GM18868 (cell line): ENCODE data around the gene EPS8L3.
"Not testable (repeated sequence)": the region's sequence is repeated elsewhere in the genome, so short reads cannot be mapped to it uniquely, and the experiment has no call there.

ENCODE experiments used
- ATAC-seq: cut with Tn5 transposase; IDR thresholded peaks from one replicate; pipeline ENCODE4 v1.9.1; 2021; ENCODE audit warnings: mild to moderate bottlenecking, moderate library complexity; ENCODE audit not compliant: unreplicated experiment

The EPS8L3 gene

DNA sequence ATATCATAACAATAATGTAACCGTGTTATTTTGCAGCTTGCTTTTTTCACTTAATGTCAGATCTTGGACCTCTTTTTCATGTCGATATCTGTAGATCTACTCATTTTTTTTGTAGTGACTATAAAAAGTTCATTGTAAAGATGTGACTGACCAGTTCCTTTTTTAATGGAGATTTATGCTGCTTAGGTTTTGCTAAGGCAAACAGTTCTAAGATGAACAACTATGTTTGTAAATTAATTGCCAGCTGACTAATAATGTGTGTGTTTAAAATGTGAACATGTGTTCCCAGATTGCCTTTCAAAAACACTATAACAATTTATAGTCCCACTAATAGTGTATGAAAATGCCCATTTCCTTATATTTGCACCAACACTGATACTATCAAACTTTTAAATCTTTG lies 18.1 kb upstream of the EPS8L3 start:
- no peak for ATAC-seq

DNA sequence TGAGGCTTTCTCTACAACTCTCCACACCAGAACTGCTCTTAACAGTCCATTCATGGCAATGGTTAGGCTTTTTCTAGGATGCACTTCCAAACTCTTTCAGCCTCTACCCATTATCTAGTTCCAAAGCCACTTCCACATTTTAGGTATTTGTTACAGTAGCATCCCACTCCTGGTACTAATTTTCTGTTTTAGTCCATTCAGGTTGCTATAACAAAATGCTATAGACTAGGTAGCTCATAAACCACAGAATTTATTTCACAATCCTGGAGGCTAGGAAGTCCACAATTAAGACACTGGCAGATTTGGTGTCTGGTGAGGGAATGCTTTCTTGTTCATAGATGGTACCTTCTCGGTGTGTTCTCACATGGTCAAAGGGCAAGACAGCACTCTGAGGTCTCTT lies 17.3 kb upstream of the EPS8L3 start:
- no peak for ATAC-seq

DNA sequence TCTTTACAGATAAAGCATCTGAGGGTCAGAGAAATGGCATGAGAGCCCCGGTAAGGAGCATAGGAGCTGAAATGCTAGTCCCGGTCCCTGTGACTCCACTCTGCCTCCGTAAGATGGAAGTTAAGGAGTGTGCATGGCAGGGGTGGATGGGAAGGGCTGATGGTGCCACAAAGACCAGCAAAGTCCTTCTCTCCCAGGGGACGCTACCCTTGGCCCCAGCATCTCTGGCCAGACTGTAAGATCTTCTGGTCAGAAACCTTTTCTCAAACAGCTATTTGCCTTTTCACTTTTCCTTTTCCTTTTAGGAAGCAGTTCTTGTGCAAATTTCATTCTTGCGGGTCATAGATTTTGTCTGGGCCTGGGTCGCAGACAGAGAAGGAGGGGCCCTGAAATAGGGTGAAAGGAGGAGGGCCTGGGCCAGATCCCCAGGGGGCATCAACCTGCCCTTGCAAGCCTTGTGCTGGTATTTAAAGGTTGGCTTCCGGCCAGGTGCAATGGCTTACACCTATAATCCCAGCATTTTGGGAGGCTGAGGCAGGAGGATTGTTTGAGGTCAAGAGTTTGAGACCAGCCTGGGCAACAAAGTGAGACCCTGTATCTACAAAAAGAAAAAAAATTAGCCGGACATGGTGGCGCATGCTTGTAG lies 14.4 kb upstream of the EPS8L3 start:
- no peak for ATAC-seq

- no peak for ATAC-seq
Observed at GRCh38 chr1:109777436-109777835, 13.7 kb upstream of the EPS8L3 start.

DNA sequence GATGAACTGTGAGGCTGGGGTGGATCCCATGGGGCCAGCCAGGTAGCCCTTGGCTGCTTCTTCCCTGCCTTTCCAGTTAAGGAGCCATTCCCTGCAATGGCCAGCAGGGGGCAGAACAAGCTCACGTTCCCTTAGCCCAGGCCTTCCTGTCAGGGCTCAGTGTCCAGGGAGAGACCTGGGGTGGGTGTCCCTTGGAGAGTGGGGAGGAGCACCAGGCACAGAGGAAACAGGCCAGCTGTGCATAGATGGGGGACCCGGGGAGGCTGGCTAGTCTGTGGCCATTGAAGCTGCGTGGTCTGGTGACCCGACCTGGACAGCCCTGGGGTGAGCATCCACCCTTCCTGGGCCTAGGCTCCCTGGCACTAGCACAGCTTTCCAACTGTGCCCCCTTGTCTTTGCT lies 13.2 kb upstream of the EPS8L3 start:
- ATAC-seq, result peak; percentile 69

DNA sequence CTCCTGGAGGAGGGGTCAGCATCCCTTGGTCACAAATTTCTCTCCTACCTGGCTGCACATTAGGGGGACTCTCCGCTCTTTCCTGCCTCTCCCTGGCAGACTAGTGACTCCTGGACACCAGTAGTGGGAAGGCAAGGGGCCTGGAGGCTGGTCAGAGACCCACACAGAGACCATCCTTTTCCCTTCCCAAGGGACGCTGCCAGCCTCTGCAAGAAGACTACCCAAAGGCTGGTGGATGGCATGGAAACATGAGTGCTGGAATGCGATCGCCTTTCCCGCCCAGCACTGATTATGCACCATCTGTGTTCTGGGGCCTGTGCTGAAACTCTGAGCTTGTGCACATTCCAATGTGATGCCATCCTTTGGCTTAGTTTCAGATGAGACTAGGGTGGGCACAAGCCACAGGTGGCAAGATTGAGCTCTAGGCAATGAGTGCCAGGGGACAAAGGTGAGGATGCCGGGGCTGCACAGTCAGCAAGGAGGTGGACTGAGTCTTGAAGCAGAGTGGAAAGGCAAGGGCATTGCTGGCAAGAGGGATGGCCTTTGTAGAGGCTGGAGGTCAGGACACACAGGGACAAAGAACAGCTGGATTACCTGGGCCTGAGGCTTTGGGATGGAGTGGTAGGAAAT lies 12.6 kb upstream of the EPS8L3 start:
- ATAC-seq, result no peak

- ATAC-seq, result no peak
Observed at GRCh38 chr1:109775398-109775797, 11.7 kb upstream of the EPS8L3 start.

DNA sequence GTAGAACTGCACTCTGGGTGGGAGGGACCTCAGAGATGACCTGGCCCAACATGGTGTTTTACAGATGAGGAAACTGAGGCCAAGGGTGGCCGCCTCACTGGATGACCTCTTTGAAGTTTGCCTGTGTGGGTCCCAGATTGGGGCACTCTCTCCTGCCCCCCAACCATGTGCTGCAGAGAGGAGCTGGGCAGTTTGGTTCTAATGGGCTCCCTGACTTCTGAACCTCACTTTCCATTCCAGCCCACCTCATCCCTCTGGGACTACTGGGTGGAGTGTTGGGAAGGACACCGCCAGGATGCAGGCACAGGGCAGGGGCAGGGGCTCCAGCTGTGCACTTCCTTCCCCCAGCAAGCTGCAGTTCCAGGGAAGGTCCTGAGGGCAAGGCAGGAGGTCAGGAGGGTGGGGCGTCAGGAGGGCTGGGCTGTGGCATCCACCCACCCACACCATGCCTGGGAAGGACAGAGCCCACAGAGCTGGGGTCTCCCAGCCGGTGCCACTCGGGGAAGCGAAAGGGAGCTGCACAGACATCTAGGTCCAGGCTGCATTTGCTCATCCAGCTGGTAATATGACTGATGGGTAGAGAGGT lies 10.3 kb upstream of the EPS8L3 start:
- ATAC-seq, result no peak

DNA sequence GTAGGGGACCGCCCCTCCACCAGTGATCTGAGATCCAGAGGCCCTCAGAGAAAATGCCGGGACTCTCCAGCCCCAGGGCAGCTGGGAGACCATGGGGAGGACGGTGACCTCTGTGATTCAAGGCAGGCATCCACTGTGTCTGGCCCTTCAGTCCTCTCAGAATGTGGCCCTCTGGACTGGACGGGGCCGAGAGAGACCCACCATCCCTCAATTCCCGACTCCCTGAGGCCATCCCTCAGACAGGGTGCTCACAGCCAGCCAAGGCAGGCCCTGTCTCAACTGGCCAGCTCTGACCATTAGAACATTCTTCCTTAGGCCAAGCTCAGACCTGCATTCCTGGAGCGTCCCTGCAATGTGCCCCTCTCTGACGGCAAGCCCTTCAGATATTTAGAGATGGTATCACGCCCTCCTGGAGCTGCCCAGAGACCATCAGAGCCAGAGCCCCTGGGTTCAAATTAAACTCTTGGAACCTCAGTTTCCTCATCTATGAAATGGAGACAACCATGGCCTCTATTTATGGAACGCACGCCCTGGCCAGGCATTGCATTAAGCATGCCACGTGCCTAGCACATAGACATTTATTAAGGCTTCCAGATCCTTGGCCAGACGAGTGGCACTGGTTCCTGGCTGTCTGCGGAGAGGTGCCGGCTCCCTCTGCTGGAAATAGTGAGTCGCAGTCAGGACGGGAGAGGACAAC lies 9.6 kb upstream of the EPS8L3 start:
- peak; percentile 78 for ATAC-seq

DNA sequence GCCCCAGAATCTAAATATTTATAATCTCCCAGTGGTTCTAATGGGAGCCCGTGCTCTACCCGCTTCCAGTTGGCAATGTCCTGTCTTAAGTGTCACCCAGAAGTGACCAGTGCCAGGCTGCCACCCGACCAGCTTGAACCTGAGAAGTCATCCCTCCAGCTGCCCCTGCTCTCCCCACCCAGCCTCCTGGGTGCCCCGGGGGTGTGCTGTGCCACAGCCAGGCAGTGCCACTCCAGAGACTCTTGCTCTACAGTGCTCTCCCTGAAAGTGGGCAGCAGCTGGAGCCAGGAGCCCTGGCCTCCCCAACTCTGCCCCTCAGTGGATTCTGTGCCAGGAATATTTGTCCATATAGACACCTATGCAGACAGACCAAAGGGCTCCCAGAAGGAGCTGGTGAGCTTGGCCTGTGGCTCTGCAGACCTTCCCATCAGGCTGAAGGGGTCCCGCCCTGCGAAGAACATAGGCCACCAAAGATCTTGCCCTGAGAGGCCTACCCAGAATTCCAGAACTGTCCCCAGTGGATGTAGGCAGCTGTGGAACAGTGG lies 9.0 kb upstream of the EPS8L3 start:
- ATAC-seq, result no peak

GRCh38 chr1:109771712-109772657 lies 8.3 kb upstream of the EPS8L3 start:
- no peak for ATAC-seq

DNA sequence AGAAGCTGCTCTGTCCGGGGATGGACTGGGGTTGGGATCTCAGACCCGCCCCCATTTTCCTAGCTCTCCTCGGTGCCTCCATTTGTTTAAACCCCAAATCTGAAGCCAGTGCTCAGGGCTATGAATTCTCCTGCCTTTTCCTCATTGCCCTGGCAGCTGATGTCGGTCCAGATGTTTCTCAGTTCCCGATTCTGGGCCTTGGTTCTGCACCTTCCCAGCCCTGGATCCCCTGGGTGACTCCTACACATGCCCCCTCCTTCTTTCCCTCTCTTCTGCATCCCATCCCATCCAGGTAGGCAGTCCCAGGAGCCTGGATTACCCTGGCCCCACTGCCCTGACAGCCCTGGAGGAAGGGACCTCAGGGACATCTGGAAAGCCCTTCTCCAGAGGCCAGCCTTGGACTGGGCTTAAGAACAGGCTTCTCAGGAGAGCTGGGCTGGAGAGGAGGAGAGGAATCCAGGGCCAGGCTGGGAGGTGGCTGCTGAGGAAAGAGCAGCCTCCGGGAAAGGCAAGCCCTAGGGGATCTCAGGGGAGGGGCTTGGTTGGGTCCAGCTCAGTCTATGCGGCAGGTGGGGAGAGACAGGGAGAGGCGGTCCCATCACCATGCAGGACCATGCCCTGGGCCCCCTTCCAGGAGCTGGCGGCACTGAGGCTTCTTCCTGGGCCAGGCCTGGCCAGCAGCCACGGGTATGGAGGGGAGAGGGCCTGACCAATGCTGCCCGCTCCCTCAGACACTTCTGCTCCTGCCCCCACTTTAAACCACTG lies 6.8 kb upstream of the EPS8L3 start:
- ATAC-seq, result no peak

- no peak for ATAC-seq
Observed at GRCh38 chr1:109769330-109770078, 5.8 kb upstream of the EPS8L3 start.

DNA sequence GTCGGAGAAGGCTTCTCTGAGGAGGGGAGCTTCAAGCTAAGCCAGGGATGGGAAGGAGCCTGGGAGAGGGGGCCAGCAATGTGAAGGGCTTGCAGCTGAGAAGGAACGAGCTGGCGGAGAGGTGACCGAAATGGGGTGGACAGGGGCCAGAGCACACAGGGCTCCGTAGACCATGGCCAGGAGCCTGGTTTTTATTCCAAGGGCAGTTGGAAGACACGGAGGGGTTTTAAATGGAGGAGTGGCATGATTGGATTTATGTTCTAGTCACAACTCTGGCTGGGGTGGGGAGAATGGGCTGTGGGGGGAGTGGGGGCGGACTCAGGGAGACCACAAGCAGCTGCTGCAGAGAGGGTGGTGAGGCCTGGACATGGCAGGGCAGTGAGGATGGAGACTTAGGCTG lies 5.1 kb upstream of the EPS8L3 start:
- ATAC-seq, result no peak

GRCh38 chr1:109768335-109768650 lies 4.6 kb upstream of the EPS8L3 start:
- no peak for ATAC-seq

- ATAC-seq, result no peak
Observed at GRCh38 chr1:109767637-109768334, 4.1 kb upstream of the EPS8L3 start.

- ATAC-seq, result not testable (repeated sequence)
Observed at GRCh38 chr1:109766991-109767636, 3.4 kb upstream of the EPS8L3 start.
